Epithelial cell of prostate (primary cell): ENCODE measurements around the gene SLC39A11.

Source experiments
- DNase-seq: peaks from one replicate; pipeline ENCODE4 v3.0.0-alpha.2; 2011; ENCODE audit warnings: low read depth, low spot score
- H3K27ac ChIP-seq: fragments of 450-650 bp; 2 replicates; pipeline ENCODE4 v1.5.1; 2017; ENCODE audit warnings: mild to moderate bottlenecking

SLC39A11 gene

GRCh38 chr17:72737151-72737690 lies 355.3 kb downstream of the SLC39A11 start:
- DNase-seq, result no peak

DNA sequence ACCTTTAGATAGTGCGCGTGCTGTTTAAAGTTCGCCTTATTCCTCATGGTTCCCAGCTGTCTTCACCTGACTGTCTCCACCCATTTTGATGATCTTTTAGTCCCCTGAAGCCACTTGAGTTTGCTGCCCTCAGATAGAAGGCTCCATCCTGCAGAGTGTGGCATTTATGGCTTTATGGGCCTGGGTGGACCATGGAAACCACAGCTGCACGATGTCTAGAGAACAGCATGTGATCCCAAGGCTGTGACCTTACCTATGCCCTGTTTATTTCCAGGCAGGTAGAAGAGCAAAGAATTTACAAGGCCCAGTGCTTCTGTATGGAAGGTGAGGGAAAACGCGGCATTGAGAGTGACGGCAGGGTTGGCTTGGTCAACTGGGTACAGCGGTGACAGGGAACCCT lies 356.9 kb downstream of the SLC39A11 start:
- H3K27ac ChIP-seq, result no peak overlapping the region
- DNase-seq, result no peak

More at GRCh38 chr17:72737151-72737690, 355.3 kb downstream of the SLC39A11 start:
- no peak overlapping the region for H3K27ac ChIP-seq

GRCh38 chr17:72735048-72735447 lies 357.4 kb downstream of the SLC39A11 start:
- no peak overlapping the region for H3K27ac ChIP-seq
- DNase-seq, result no peak

- H3K27ac ChIP-seq, result no peak overlapping the region
- no peak for DNase-seq
Observed at GRCh38 chr17:72734613-72735012, 357.9 kb downstream of the SLC39A11 start.

DNA sequence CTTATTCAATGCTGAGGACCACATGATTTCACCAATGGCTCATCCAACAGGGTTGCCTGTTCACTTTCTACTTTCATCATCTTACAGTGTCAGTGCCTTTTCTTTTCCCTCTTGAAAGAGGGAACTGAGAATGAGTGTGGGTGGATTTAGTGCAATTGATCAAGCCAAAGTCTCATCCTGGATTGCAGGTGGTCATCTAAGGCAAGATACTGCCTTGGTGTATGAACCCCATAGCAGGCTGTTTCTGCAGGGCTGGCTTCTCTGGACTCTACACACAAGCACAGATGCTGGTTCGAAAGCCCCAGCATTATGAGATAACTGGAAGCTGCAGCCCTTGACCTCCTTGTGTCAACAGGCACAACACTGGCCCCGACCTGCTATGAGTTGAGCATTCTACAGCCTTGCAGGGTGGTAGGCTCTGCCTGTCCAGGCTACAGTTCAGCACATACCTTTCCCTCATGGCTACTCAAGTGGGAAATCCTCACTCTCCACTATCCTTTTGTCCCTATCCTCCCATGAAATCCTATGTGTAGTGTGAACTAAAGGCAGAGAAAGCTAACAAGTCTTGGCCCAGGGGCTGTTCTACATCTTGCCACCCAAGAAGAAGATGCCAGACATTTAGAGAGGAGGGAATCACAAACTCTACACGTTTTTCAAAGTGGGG lies 358.7 kb downstream of the SLC39A11 start:
- no peak overlapping the region for H3K27ac ChIP-seq
- no peak for DNase-seq

DNA sequence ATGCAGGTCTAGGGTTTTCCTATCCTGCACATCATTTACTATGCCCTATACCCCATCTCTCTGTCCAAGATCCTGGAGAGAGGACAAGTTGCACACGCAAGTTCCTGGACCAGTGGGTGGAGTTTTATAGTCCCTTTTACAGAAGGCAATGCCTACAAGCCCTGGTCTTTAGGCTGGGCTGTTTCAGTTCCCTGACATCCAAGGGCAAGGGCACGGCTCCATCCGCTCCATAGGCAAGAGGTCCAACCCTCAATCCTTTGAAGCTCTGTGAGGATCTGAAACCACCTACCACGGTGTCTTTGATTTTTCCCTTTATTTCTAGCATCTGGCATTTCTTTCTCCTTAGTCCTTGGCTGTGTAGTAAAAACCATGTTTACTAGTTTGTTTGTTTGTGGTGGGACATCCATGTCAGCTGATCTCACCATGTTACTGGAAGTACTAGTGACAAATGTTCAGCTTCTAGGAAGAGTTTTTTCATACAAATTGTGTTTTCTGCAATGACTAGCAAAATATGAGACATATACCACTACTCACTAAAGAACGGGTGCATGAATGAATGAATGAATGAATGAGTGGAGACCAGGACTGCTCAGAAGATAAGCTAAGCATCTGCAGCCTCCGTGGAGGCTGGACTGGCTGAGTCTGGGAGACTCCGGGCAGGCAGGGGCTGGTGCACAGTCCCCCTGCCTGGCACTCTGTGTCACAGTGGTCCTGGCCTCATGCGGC lies 359.4 kb downstream of the SLC39A11 start:
- no peak overlapping the region for H3K27ac ChIP-seq
- no peak for DNase-seq

- no peak overlapping the region for H3K27ac ChIP-seq
- DNase-seq, result no peak
Observed at GRCh38 chr17:72730077-72730476, 362.4 kb downstream of the SLC39A11 start.

- H3K27ac ChIP-seq, result no peak overlapping the region
- no peak for DNase-seq
Observed at GRCh38 chr17:72726936-72727335, 365.6 kb downstream of the SLC39A11 start.

- no peak for DNase-seq
- no peak overlapping the region for H3K27ac ChIP-seq
Observed at GRCh38 chr17:72725433-72726068, 366.9 kb downstream of the SLC39A11 start.

DNA sequence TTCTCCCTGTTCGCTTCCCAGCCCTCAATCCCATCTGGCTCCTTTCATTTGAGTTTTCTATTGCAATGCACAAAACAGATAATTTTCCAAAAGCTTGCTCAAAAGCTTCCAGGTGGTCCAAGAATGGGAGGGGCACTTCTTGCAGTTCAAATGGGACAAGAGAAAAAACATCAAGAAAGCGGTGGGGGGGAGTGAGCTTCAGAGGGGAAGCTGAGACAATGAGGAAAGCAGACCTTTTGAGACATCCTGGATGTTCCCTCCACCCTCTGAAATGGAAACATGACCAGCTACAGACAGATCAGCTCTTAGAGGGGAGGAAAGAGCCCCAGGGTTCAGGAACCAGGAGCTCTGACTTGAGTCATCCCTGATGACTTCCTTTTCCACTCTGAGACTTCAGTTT lies 368.2 kb downstream of the SLC39A11 start:
- peak overlapping the region; percentile 11 for H3K27ac ChIP-seq
- DNase-seq, result no peak

DNA sequence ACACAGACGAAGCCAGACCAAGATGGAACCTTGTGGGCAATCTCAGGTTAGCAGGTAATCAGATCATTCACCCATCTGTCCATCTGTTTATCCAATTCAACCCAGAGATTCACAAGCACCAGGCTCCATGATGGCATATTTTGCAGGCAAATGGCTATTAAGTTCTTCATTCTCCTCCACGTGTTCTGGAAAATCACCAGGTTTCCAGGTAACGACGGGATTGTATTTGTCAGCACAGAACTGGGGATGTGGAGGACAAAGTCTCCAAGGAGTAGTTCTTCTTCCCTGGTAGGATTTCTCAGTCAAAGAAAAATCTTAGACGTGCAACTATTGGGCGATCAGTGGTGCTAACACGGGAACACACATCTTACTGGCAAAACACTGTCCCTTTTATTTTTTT lies 368.8 kb downstream of the SLC39A11 start:
- H3K27ac ChIP-seq, result no peak overlapping the region
- no peak for DNase-seq

GRCh38 chr17:72720494-72720825 lies 372.0 kb downstream of the SLC39A11 start:
- no peak for DNase-seq
- no peak overlapping the region for H3K27ac ChIP-seq

DNA sequence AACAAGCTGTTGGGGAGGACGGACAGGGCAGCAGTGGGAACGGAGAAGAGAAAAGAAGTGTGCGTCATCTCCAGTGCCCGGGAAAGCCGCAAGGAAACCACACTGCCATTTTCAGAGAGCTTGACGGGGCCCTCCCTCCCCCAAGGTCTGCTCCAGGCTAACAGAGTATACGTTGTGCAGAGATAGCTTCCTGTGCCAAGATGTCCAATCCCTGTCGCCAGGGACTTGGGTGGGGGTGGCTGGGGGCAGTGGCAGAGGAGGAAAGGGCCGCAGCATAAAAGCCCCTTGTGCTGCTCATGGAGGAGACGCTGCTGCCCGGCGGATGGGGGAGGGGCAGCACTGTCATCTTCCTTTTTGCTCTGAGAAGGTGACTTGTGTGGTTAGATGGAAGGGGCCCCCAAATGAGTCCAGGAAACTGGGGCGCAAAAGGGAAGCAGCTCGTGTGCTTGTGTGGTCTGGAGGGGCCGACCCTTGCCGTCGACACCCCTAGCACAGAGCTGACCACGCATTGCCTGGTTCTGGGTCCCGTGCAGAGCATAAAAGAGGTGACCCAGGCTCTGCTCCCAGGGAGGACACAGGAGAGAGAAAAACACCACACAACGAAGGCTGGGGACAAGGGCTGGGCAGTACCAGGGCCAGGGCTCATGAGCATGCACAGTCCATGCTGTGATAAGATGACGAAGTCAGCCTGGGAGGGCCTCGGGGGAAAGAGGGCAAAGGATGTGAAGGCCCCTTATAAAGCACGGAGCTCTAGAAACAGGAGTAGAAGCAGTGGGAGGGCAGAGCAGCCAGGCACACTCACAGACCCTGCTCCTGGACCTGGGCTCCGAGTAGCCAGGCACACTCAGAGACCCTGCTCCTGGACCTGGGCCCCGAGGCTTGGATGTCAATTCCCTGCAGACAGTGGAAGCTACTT lies 372.7 kb downstream of the SLC39A11 start:
- H3K27ac ChIP-seq, result no peak overlapping the region
- no peak for DNase-seq

- DNase-seq, result no peak
- no peak overlapping the region for H3K27ac ChIP-seq
Observed at GRCh38 chr17:72719206-72719577, 373.3 kb downstream of the SLC39A11 start.

GRCh38 chr17:72717676-72718075 lies 374.8 kb downstream of the SLC39A11 start:
- DNase-seq, result no peak
- no peak overlapping the region for H3K27ac ChIP-seq

GRCh38 chr17:72717276-72717675 lies 375.2 kb downstream of the SLC39A11 start:
- H3K27ac ChIP-seq, result no peak overlapping the region
- no peak for DNase-seq

GRCh38 chr17:72715906-72716572 lies 376.4 kb downstream of the SLC39A11 start:
- DNase-seq, result peak; percentile 72
- H3K27ac ChIP-seq, result peak overlapping the region; percentile 88

DNA sequence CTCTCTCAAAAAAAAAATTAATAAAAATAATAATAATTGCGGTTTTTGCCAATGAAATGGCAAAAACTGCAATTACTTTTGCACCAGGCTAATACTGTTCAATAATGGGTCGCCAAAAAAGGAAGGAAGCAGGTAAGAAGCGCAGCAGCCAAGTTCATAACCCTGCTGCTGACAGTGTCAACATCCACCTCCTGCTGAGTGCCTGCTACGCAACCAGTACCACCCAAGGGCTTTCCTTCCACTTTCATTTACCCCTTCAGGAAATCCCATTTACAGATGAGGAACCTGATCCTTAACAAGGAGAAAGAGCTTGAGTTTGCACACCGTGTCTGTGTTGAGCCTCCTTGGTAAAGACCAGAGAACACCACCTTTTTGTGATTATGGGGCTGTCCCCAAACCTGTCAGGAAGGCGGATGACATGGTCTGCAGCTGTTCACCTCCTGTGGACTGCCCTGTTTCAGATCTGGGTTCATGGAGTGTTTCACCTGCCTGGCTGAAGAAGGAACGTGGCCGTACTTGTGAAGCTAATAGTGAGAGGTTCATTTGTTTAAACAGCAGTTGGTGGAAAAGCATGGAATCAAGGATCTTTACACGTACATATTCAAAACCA lies 378.0 kb downstream of the SLC39A11 start:
- no peak for DNase-seq
- no peak overlapping the region for H3K27ac ChIP-seq

DNA sequence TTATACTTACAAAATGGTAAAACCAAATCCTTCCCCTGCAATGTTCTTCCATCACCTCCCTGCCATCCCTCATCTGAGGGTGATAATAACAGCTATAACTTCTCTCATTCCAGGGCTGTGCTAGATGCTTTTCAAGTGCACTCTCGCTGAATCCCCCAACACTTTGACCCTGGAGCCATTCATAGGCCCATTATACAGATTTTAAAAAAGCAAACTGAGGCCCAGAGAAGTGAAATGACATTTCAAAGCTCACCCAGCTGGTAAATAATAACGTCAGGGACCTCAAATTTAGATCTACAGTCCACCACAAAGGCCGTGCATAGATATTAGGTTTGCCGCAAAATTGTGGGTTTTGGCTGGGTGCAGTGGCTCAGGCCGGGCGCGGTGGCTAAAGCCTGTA lies 378.8 kb downstream of the SLC39A11 start:
- no peak for DNase-seq
- H3K27ac ChIP-seq, result no peak overlapping the region
